H1 (cell line): ENCODE data around the gene SEZ6L. TPM values are rescaled to one million over a fixed set of nuclear protein-coding genes. Genes with fewer than 3 reads are reported as not detected.

Source experiments
- CTCF ChIA-PET: fragments of 300-600 bp; sonication (Branson Sonifier 250); formaldehyde crosslinking; loops from one replicate; lab custom pipeline; 2021; ENCODE audit not compliant: partially characterized antibody; lab: Charles Lee
- POLR2A ChIA-PET: fragments of 300-600 bp; sonication (Branson Sonifier 250); formaldehyde crosslinking; loops from one replicate; lab custom pipeline; 2021; ENCODE audit warnings: inconsistent platforms; ENCODE audit not compliant: partially characterized antibody; lab: Charles Lee
- DNase-seq, 2 experiments: peaks; one replicate each; pipeline versions ENCODE4 v3.0.0 to v3.0.0-alpha.2; 2010 to 2022; ENCODE audit warnings: low spot score in 2 of 2, low read depth in 1 of 2, mixed read lengths in 1 of 2
- FAIRE-seq: peaks from 2 replicates; lab custom pipeline; 2011; peaks lifted over from hg19 to GRCh38; lab: Jason Lieb, UNC
- H2AFZ ChIP-seq: 2 replicates; pipeline ENCODE4 v1.8.1; 2012; ENCODE audit warnings: low read length, inconsistent platforms
- H2AK5ac ChIP-seq: 2 replicates; pipeline ENCODE4 v1.6.1; 2013; ENCODE audit warnings: low read depth, low read length
- H2BK120ac ChIP-seq: replicated peaks from 2 replicates; pipeline ENCODE3; 2013; ENCODE audit warnings: low read depth, low read length, inconsistent platforms
- H2BK12ac ChIP-seq: 2 replicates; pipeline ENCODE4 v1.6.1; 2013; ENCODE audit warnings: low read depth, low read length
- H2BK15ac ChIP-seq: 2 replicates; pipeline ENCODE4 v1.6.1; 2013; ENCODE audit warnings: low read length
- H2BK20ac ChIP-seq: 2 replicates; pipeline ENCODE4 v1.6.1; 2013; ENCODE audit warnings: low read length
- H2BK5ac ChIP-seq: 2 replicates; pipeline ENCODE4 v1.6.1; 2013; ENCODE audit warnings: low read depth, low read length
- H3K14ac ChIP-seq: 2 replicates; pipeline ENCODE4 v1.6.1; 2013; ENCODE audit warnings: inconsistent platforms; ENCODE audit not compliant: insufficient read length
- H3K18ac ChIP-seq: 2 replicates; pipeline ENCODE4 v1.6.1; 2013; ENCODE audit warnings: low read length; ENCODE audit errors: extremely low read depth
- H3K23ac ChIP-seq: 2 replicates; pipeline ENCODE4 v1.6.1; 2013; ENCODE audit warnings: inconsistent platforms; ENCODE audit not compliant: insufficient read length
- H3K23me2 ChIP-seq: 2 replicates; pipeline ENCODE4 v1.6.1; 2013; ENCODE audit warnings: low read depth, low read length
- H3K27ac ChIP-seq: 2 replicates; pipeline ENCODE4 v1.6.1; 2011; ENCODE audit warnings: low read depth, low read length, inconsistent platforms
- H3K27me3 ChIP-seq, 4 experiments: replicated peaks in 1 of 4; 1 replicate in 1 of 4; 2 replicates in 3 of 4; pipeline versions ENCODE4 v1.6.1 to v1.8.1; 2011 to 2013; ENCODE audit warnings: low read length in 3 of 4, mild to moderate bottlenecking in 3 of 4, inconsistent platforms in 2 of 4, mixed read lengths in 2 of 4, moderate library complexity in 1 of 4; ENCODE audit not compliant: control insufficient read depth in 3 of 4, insufficient read depth in 3 of 4; ENCODE audit errors: extremely low read depth in 1 of 4
- H3K36me3 ChIP-seq, 4 experiments: 2 replicates each; pipeline versions ENCODE4 v1.6.1 to v1.8.1; 2011 to 2013; ENCODE audit warnings: mild to moderate bottlenecking in 4 of 4, low read length in 3 of 4, moderate library complexity in 2 of 4, control low read depth in 1 of 4, inconsistent platforms in 1 of 4; ENCODE audit not compliant: insufficient read depth in 4 of 4, control insufficient read depth in 2 of 4
- H3K4ac ChIP-seq: replicated peaks from 2 replicates; pipeline ENCODE3; 2013; ENCODE audit warnings: low read length, low read depth, mixed read lengths, inconsistent platforms; ENCODE audit not compliant: insufficient read length
- H3K4me1 ChIP-seq, 4 experiments: replicated peaks in 1 of 4; 1 replicate in 1 of 4; 2 replicates in 3 of 4; pipeline versions ENCODE4 v1.6.1 to v1.8.1; 2011 to 2013; ENCODE audit warnings: low read length in 3 of 4, inconsistent platforms in 2 of 4, mixed read lengths in 1 of 4; ENCODE audit not compliant: insufficient read depth in 4 of 4, control insufficient read depth in 3 of 4
- H3K4me2 ChIP-seq, 2 experiments: 2 replicates each; pipeline versions ENCODE4 v1.6.1 to v1.8.1; 2011 to 2013; ENCODE audit warnings: low read depth in 2 of 2, low read length in 2 of 2, control low read depth in 1 of 2, inconsistent platforms in 1 of 2, mild to moderate bottlenecking in 1 of 2; ENCODE audit not compliant: insufficient read depth in 1 of 2
- H3K4me3 ChIP-seq, 4 experiments: fragments of 200-600, 300-600 bp in 1 of 4; sonication (generic), shearing (Covaris generic), sonication (Bioruptor Twin) in 1 of 4; 2 replicates each; pipeline versions ENCODE4 v1.5.1 to v1.8.1; 2011 to 2016; ENCODE audit warnings: low read length in 4 of 4, low read depth in 3 of 4, control low read depth in 2 of 4, inconsistent platforms in 2 of 4, mild to moderate bottlenecking in 2 of 4, mixed read lengths in 1 of 4, moderate library complexity in 1 of 4; ENCODE audit not compliant: insufficient read depth in 2 of 4; ENCODE audit errors: extremely low read depth in 1 of 4
- H3K56ac ChIP-seq: replicated peaks from 2 replicates; pipeline ENCODE3; 2013; ENCODE audit warnings: low read depth, mild to moderate bottlenecking, mixed read lengths, low read length, inconsistent platforms; ENCODE audit not compliant: insufficient read length
- H3K79me1 ChIP-seq: 2 replicates; pipeline ENCODE4 v1.6.1; 2013; ENCODE audit warnings: low read depth, low read length, control low read depth
- H3K79me2 ChIP-seq, 2 experiments: 2 replicates each; pipeline versions ENCODE4 v1.6.1 to v1.8.1; 2012 to 2013; ENCODE audit warnings: low read length in 2 of 2, mild to moderate bottlenecking in 2 of 2, inconsistent platforms in 1 of 2; ENCODE audit not compliant: insufficient read depth in 2 of 2, control insufficient read depth in 1 of 2
- H3K9ac ChIP-seq, 4 experiments: replicated peaks in 1 of 4; 1 replicate in 1 of 4; 2 replicates in 3 of 4; pipeline versions ENCODE4 v1.6.1 to v1.8.1; 2011 to 2013; ENCODE audit warnings: low read depth in 3 of 4, low read length in 3 of 4, control low read depth in 2 of 4, mild to moderate bottlenecking in 2 of 4, moderate library complexity in 2 of 4, inconsistent platforms in 1 of 4; ENCODE audit errors: extremely low read depth in 1 of 4
- H3K9me3 ChIP-seq, 2 experiments: 2 replicates each; pipeline versions ENCODE4 v1.6.1 to v1.8.1; 2012 to 2013; ENCODE audit warnings: mild to moderate bottlenecking in 2 of 2, moderate library complexity in 2 of 2, control low read depth in 1 of 2, inconsistent platforms in 1 of 2, low read depth in 1 of 2, low read length in 1 of 2, mixed read lengths in 1 of 2; ENCODE audit not compliant: insufficient read depth in 2 of 2
- H4K20me1 ChIP-seq, 2 experiments: replicated peaks in 1 of 2; 2 replicates each; pipeline versions ENCODE3 to v1.8.1; 2011 to 2013; ENCODE audit warnings: inconsistent platforms in 2 of 2, low read length in 2 of 2, mild to moderate bottlenecking in 1 of 2; ENCODE audit not compliant: insufficient read depth in 2 of 2, control insufficient read depth in 1 of 2
- H4K5ac ChIP-seq: 2 replicates; pipeline ENCODE4 v1.6.1; 2013; ENCODE audit warnings: low read length, low read depth, mixed read lengths, inconsistent platforms; ENCODE audit not compliant: insufficient read length
- H4K8ac ChIP-seq: 2 replicates; pipeline ENCODE4 v1.8.0; 2013; ENCODE audit warnings: mild to moderate bottlenecking, moderate library complexity, low read length, inconsistent platforms; ENCODE audit not compliant: insufficient read depth; ENCODE audit errors: extremely low read depth
- H4K91ac ChIP-seq: replicated peaks from 2 replicates; pipeline ENCODE3; 2013; ENCODE audit warnings: low read length, mixed read lengths, inconsistent platforms; ENCODE audit not compliant: insufficient read length
- CBX8 ChIP-seq: fragments of 300-800, 300-1000 bp; sonication (generic); IDR thresholded peaks from 2 replicates; pipeline ENCODE4 v1.7.1; 2016; ENCODE audit warnings: low read depth, low read length, borderline replicate concordance
- HDAC6 ChIP-seq: IDR thresholded peaks from one replicate; pipeline ENCODE4 v1.7.1; 2012; ENCODE audit warnings: low read depth, mild to moderate bottlenecking, inconsistent platforms, low read length, moderate library complexity
- TAF7 ChIP-seq: optimal IDR thresholded peaks from 2 replicates; pipeline ENCODE3; 2011; ENCODE audit warnings: low read depth, mild to moderate bottlenecking, inconsistent platforms, low read length, moderate library complexity, borderline replicate concordance
- USF2 ChIP-seq: IDR thresholded peaks from 2 replicates; pipeline ENCODE4 v1.6.1; 2011; ENCODE audit warnings: low read length, improper control_type of control experiment
- WGBS, 2 experiments: shearing (Covaris generic) in 1 of 2; methylation state at CpG; one replicate each; pipeline versions ENCODE4 v1.1.6 to v1.1.7; 2013 to 2015; ENCODE audit warnings: low lambda C conversion rate in 2 of 2, mixed read lengths in 2 of 2, inconsistent platforms in 1 of 2, low coverage in 1 of 2, missing lambda C conversion rate in 1 of 2; ENCODE audit not compliant: insufficient replicate concordance in 2 of 2, insufficient coverage in 1 of 2, insufficient read length in 1 of 2; ENCODE audit errors: extremely low coverage in 1 of 2, missing lambda C conversion rate in 1 of 2; 5-methylcytosine and 5-hydroxymethylcytosine counted together
- polyA plus RNA-seq, 7 experiments: library from polyadenylated mRNA; depleted of rRNA in 3 of 7; stranded (reverse) in 5 of 7; unstranded in 2 of 7; fragments of >200 nt in 5 of 7; fragments of 200-250 nt in 2 of 7; gene quantifications; 1 replicate in 5 of 7; 2 replicates in 1 of 7; 4 replicates in 1 of 7; pipeline versions ENCODE4 v1.2.1 to v1.2.3, GENCODE V29; 2011 to 2013; ENCODE audit warnings: missing spikeins in 2 of 7, mixed read lengths in 2 of 7
- total RNA-seq: library from RNA; stranded (reverse); fragmentation: NEBNext Ultra II Directional; extraction: Animal tissue kit (Norgen Biotek cat#: 25700); gene quantifications from 2 replicates; pipeline ENCODE4 v1.2.1, GENCODE V29; 2021

The SEZ6L gene
- total and polyA plus RNA-seq, 2 of the 8 experiments (the other 6 are each of a cell fraction or from before 2014, with no cell fraction given) = 0.06 to 0.33 TPM

GRCh38 chr22:26354707-26355106 is 185.4 kb downstream of the SEZ6L start:
- Histone ChIP-seq H3K4me1 (no peaks in the 10 kb centered on the region), H4K8ac (no peak overlapping the region), H3K23ac (no peak overlapping the region), H2BK5ac (no peak overlapping the region), H2BK15ac (no peak overlapping the region; the same call in 1 of the 2 replicates), H3K9ac (no peak overlapping the region), H2AFZ (0 out of 2 replicates have a peak overlapping the region, but pooled peaks have one; percentile 31), H3K56ac (no peak overlapping the region), H3K4me3 (no peak overlapping the region), H4K91ac (no peak overlapping the region), H3K18ac (no peak overlapping the region), H3K9me3 (no peaks in the 10 kb centered on the region), H3K27me3 (no peaks in the 10 kb centered on the region), H3K23me2 (no peaks in the 10 kb centered on the region), H3K4me2 (no peak overlapping the region), H3K79me2 (no peaks in the 10 kb centered on the region), H3K36me3 (no peaks in the 10 kb centered on the region), H2AK5ac (no peak overlapping the region), H4K5ac (no peak overlapping the region), H3K14ac (no peak overlapping the region), H3K27ac (no peak overlapping the region), H2BK120ac (no peak overlapping the region), H2BK20ac (no peak overlapping the region), H2BK12ac (no peak overlapping the region), H4K20me1 (no peaks in the 10 kb centered on the region), H3K4ac (no peak overlapping the region), H3K79me1 (no peaks in the 10 kb centered on the region)
- POLR2A ChIA-PET = interaction anchor here (1.1 kb wide), 1 partner anchor 12 kb away, joined by 3 read pairs; no protein-coding TSS in a partner anchor
- no peak for TF ChIP-seq TAF7
- no peak for TF ChIP-seq CBX8
- no peak for TF ChIP-seq USF2
- TF ChIP-seq HDAC6 = no peak
- DNase-seq = no peak
- no peak for FAIRE-seq
- CTCF ChIA-PET = interaction anchor here (1.2 to 2.3 kb wide), 5 partner anchors 8 to 22 kb away, joined by 3 to 8 read pairs (median 6); no protein-coding TSS in a partner anchor
- 84% methylated on average over 19 of the region's 20 CpGs; no CpG with 5 or more reads in 1 of the 2 experiments for WGBS, 2 experiments
